Nasal cavity respiratory epithelium epithelial cell of viscerocranial mucosa (primary cell): ENCODE data around the gene GC. TPM values are rescaled to one million over a fixed set of nuclear protein-coding genes. Genes with fewer than 3 reads are reported as not detected.

Experiments used
- total RNA-seq: library from RNA; depleted of rRNA; stranded (reverse); fragments of >200 nt; gene quantifications from 2 replicates; pipeline ENCODE4 v1.2.3, GENCODE V29; 2014

GC gene, protein sequence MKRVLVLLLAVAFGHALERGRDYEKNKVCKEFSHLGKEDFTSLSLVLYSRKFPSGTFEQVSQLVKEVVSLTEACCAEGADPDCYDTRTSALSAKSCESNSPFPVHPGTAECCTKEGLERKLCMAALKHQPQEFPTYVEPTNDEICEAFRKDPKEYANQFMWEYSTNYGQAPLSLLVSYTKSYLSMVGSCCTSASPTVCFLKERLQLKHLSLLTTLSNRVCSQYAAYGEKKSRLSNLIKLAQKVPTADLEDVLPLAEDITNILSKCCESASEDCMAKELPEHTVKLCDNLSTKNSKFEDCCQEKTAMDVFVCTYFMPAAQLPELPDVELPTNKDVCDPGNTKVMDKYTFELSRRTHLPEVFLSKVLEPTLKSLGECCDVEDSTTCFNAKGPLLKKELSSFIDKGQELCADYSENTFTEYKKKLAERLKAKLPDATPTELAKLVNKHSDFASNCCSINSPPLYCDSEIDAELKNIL
- not detected in 2 replicates for total RNA-seq

DNA sequence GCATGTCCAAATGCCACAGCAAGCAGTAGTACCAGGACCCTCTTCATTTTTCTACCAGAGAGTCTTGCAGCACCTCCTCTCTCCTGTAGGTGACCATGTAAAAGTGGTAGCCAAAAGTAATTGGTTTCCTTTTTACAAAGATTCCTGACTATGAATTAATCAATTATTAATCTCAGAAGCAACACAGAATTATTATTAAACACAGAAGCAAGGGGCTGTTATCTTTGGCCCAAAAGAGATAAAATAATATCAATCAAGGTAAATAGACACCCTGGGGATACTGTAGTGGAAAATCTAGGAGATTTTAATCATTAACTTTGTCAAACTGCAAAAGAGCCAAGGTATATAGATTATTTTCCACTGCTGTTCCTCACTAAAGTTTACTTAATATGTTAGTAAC is at the start of gene GC:
Gene GC (minus strand): TSS at position 108 of the 400 bp plus-strand sequence. CDS start 61 bp downstream, at position 47.

Other genes with a start within 250 kb of the GC start
- not detected in 2 replicates for gene NPFFR2, start 247.9 kb upstream of the GC start, total RNA-seq